GM18505 (cell line): Measurements from ENCODE around the gene CHCHD1.
A peak's percentile ranks its signal among the peaks of the same experiment; 100 is the strongest.
"Not testable (repeated sequence)": the region's sequence is repeated elsewhere in the genome, so short reads cannot be mapped to it uniquely, and the experiment has no call there.

Experiments used
- ATAC-seq: cut with Tn5 transposase; IDR thresholded peaks from one replicate; pipeline ENCODE4 v1.9.1; 2021; ENCODE audit not compliant: unreplicated experiment
- POLR2A ChIP-seq: IDR thresholded peaks from 4 replicates; pipeline ENCODE4 v1.6.1; 2011; ENCODE audit warnings: borderline replicate concordance; ENCODE audit not compliant: insufficient read depth, insufficient read length; ENCODE audit errors: extremely low read depth

The CHCHD1 gene

DNA sequence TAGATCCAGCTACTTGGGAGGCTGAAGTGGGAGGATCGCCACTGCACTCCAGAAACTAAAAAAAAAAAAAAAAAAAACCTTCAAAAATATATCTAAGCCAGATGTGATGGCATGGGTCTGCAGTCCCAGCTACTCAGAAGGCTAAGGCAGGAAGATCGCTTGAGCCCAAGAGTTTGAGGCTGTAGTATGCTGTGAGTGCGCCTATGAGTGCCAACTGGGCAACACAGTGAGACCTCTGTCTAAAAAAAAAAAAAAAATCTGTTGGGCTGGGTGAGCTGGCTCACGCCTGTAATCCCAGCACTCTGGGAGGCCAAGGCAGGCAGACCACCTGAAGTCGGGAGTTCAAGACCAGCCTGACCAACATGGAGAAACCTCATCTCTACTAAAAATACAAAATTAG, 2.8 kb upstream of the CHCHD1 start:
- no peak for TF ChIP-seq POLR2A
- no peak for ATAC-seq

DNA sequence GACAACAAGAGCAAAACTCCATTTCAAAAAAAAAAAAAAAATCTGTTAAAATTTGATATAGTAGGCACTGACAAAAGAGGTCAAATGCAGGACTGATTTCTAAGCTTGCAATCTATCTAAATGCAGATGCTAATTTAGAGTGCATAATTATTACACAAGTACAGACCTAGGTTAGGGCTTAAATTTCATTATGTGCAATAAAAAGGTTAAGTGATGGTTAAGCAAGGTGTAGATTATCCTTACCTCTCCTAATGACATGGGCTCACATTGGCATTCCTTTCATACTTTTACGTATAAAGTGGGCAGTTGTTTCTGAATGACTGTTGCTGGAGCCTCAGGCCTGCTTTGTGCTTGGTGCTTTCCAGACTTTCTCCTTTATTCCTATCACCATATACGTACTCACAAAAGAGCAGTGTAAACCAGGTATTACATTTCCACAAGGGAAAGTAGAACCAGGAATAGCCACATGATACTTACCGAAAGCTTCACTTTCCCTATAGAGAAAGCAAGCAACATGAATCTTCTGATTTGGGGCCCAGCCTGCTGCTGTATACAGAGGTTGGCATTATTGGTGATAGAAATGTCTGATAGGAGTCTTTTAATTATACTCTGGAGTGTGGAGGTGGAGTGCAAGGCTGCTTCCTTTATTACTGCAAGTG, 2.2 kb upstream of the CHCHD1 start:
- no peak for TF ChIP-seq POLR2A
- ATAC-seq, result no peak

DNA sequence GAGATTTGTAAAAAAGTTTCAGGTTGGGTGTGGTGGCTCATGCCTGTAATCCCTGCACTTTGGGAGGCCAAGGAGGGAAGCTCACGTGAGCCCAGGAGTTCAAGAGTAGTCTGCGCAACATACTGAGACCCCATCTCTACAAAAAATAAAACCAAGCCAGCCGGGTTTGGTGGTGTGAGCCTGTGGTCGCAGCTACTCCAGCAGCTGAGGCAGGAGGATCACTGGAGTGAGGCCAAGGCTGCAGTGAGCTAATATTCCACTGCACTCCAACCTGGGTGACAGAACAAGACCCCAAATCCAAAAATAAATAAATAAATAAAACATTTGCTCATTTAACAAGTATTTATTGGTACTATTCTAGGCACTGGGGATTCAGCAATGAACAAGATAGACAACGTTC, 1.5 kb upstream of the CHCHD1 start:
- no peak for ATAC-seq
- no peak for TF ChIP-seq POLR2A

DNA sequence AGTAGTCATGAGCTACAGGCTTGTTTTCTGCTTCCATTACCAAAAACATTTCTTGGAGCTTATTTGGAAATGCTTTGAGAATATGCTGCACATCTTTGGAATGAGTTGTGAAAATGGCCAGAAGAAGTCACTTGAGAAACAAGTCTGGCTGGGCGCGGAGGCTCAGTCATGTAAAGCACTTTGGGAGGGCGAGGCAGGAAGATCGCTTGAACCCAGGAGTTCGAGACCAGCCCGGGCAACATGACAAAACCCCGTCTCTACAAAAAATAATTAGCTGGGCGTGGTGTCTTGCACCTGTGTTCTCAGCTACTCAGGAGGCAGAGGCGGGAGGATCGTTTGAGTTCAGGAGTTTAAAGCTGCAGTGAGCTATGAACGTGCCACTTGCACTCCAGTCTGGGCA, 882 bp upstream of the CHCHD1 start:
- ATAC-seq, result no peak
- no peak for TF ChIP-seq POLR2A

DNA sequence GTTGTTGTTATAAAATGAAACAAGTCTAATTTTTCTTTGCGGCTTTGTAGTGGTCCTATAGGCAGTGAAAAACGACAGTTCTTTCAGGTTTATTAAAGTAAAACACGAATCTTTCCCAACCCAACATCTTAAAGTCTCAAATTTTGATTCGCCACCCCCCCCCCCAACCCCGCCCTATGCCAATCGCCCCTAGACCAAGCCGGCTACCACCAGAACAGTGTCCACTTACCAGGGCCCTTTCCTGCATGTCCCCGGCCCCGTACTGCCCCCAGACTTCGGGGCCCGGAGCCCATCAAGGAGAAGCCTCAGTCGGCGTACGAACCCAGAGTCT, 335 bp upstream of the CHCHD1 start:
- no peak for ATAC-seq
- TF ChIP-seq POLR2A, result no peak

DNA sequence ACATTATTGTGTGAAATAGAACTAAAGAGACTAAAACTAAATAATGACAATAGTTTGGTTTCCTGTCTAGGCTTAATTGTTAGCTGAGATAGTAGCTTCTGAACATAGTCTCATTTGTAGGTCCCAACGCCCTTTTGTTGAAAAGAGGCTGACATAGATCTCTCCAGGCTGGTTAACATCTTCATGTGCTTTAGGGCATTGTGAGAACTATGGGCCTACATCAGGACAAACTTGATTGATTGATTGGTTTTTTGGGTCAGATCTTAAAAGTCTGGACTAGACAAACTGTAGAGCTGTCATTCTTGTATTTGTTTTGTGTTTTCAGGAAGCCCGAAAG, 869 bp downstream of the CHCHD1 start:
- no peak for ATAC-seq
- TF ChIP-seq POLR2A, result no peak

DNA sequence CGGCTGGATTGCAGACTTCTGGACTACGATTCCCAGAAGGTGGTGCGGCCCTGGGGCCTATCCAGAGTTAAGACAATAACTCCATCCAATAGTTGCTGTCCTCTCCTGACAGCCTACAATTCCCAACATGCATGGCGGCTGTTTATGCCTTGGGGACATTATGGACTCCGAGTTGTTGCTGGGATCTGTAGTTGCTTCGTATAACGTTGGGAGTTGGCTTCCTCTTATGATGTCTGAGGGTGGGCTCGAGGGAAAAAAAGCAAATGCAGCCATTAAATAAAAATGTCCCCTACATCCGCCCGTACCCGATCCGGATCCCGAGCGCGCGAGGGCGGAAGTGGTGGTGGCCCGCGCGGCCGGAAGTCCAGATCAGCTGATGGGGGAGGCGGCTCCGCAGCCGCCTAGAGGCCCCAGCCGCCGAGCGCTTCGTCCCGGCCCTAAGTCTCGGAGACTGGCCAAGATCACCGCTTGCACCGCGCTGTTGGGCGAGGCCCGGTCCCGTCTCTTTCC, 3.4 kb downstream of the CHCHD1 start, which contains the start of gene ZSWIM8:
Gene ZSWIM8 (plus strand): TSS at position 396 of the 510 bp plus-strand sequence. CDS start 273 bp downstream, outside the sequence.
- peak; percentile 75 for TF ChIP-seq POLR2A
- peak; percentile 73 for ATAC-seq

DNA sequence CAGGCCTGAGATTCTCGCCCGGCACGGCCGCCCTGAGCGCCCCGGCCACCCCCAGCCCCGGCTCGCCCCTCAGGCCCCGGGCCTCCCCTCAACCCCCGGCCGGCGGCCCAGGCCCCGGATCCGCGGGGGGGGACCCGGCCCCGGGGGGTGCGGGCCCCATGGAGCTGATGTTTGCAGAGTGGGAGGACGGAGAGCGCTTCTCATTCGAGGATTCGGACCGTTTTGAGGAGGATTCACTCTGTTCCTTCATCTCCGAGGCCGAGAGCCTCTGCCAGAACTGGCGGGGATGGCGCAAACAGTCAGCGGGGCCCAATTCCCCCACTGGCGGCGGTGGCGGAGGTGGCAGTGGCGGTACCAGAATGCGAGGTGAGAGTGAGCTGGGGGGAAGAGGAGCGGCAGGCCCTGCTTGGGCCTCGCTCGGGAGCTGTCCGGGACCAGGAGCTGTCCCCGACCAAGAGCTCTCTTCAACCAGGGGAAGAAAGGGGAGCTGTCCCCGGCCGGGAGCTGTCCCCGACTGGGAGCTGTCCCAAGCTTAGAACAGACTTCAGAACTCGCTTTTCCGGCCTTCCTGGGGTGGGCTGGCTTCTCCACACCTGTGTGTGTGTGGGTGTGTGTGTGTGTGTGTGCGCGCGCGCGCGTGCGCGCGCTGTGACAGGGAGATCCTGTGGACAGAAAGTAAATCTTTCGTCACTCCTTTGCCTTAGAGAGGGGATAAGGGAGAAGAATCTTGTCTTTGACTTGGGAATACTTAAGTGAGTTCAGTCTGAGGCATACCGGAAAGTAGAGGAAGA, 4.1 kb downstream of the CHCHD1 start:
- ATAC-seq, result peak; percentile 9
- no peak for TF ChIP-seq POLR2A

DNA sequence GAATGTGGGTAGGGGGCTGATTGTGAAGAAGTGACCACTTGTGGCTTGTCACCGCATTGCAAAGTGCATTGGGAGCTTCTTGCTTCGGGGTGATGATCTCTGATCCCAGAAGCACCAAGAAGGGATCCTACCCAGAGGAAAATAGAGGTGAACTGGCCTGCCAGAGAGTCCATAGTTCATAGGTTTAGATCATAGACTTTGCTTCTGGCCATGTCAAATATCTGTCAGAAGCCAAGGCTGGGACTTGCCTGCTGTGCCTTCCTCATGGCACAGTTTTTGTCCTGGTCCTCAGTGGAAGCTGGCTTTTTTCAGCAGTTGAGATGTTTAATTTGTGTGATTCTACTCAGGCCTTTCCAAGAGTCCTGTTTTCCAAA, 4.7 kb downstream of the CHCHD1 start:
- TF ChIP-seq POLR2A, result no peak
- ATAC-seq, result no peak

DNA sequence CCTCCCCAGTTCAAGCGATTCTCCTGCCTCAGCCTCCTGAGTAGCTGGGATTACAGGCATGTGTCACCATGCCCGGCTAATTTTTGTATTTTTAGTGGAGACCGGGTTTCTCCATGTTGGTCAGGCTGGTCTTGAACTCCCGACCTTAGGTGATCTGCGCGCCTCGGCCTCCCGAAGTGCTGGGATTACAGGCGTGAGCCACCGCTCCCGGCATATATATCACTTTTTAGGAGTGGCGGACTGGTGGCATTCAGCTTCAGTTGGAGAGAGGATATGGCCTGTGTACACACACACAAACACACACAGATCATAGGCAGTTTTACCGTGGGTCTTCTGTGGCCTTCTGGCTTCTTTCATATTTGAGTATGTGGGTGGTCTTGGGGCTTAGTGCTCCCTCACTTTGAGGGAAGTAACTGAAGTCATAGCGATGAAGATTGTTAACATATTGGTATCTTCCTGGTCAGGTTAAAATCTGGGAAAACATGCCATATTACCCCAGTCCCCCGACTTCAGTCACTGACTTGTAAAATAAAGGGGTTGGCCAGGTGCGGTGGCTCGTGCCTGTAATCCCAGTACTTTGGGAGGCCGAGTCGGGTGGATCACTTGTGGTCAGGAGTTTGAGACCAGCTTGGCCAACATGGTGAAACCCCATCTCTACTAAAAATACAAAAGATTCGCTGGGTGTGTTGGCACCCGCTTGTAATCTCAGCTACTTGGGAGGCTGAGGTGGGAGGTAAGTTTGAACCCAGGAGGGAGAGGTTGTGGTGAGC, 5.4 kb downstream of the CHCHD1 start:
- ATAC-seq, result not testable (repeated sequence)

DNA sequence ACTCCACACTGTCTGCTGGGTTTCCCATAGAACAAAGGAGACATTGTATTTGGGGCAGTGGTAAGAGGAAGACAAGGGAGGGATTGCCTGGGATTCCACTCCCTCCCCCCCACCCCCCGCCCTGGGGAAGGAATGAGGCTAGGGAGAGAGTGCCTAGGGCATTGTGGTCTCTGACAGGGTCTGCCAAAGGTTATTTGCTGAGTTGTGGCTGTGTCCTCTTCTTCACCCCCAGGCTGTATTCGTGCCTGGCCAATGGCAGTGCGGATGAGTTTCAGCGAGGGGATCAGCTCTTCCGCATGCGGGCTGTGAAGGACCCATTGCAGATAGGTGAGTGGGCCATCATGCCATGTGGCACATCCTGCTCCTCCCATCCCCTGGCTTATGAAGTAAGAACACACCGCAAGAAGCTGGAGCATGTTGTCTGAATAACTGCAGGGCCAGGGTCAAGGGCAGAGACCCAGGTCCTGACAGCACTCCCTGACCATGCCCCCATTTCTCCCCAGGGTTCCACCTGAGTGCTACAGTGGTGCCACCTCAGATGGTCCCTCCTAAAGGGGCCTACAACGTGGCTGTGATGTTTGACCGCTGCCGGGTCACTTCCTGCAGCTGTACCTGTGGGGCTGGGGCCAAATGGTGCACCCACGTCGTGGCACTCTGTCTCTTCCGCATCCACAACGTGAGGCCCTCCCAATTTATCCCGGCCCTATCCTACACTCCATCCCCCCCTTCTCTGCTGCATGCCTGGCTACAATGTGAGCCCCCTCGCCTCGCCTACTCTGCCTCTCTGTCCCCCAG, 7.2 kb downstream of the CHCHD1 start:
- no peak for ATAC-seq
- TF ChIP-seq POLR2A, result no peak

DNA sequence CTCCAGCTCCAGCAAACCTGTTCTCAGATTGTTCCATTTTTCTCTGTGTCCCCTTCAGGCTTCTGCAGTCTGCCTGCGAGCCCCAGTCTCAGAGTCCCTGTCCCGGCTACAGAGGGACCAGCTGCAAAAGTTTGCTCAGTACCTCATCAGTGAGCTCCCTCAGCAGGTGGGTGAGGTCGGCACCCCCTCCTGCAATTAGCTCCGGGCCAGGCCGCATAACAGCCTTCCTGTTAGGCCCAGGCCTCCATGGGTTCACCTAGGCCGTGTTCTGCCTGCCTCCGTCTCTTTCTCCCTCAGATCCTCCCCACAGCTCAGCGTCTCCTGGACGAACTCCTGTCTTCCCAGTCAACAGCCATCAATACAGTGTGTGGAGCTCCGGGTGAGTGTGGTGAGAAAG, 7.8 kb downstream of the CHCHD1 start:
- TF ChIP-seq POLR2A, result no peak

More for the DNA sequence above, 7.8 kb downstream of the CHCHD1 start:
- no peak for ATAC-seq
